ENCODE results near the gene CFAP157. TPM values are rescaled to one million over a fixed set of nuclear protein-coding genes. Genes with fewer than 3 reads are reported as not detected.

Gene CFAP157
- total RNA-seq (2.9 TPM), polyA plus RNA-seq (ENCODE audit: insufficient read depth, low read depth, low replicate concordance) (0.41 TPM)
- long read RNA-seq, donor 1: 0 reads
- long read RNA-seq, donor 2, partial matches to known transcripts: 9 of 21 reads
- long read RNA-seq, donor 2, other reads (novel, unspliced or antisense): 12 of 21 reads
- long read RNA-seq, donor 3: 0 reads
- long read RNA-seq, donor 4: 0 reads
- long read RNA-seq, donor 5: 0 reads
- long read RNA-seq, donor 6: 0 reads
- long read RNA-seq, donor 7, partial matches to known transcripts: 0 of 3 reads
- long read RNA-seq, donor 7, other reads (novel, unspliced or antisense): 3 of 3 reads
- long read RNA-seq, donor 8: 0 reads
- long read RNA-seq, donor 9: 0 reads
- long read RNA-seq, donor 10, partial matches to known transcripts: 9 of 38 reads
- long read RNA-seq, donor 10, other reads (novel, unspliced or antisense): 29 of 38 reads

- H3K36me3 ChIP-seq (ENCODE audit: control insufficient read depth in 2 of 3, insufficient read depth in 3 of 3, low read length in 3 of 3): no peaks in the 10 kb centered on the region
- no peak within 1 kb of the TSS for H3K4me3 ChIP-seq (ENCODE audit: low read length in 3 of 3)
- peak in 3 of 5 donors; percentile 51 to 60 (median 56) for DNase-seq
- H3K4me1 ChIP-seq (ENCODE audit: control insufficient read depth in 2 of 3, insufficient read depth in 2 of 3, low read depth in 1 of 3, low read length in 3 of 3): no peaks in the 10 kb centered on the region
- no peak for TF ChIP-seq CTCF (IDR thresholded peaks at IDR 0.05; ENCODE audit: borderline replicate concordance, extremely low read depth, insufficient read depth)
- no peaks in the 10 kb centered on the region for H3K9me3 ChIP-seq (ENCODE audit: control insufficient read depth in 2 of 3, insufficient read depth in 1 of 3, low read length in 3 of 3)
- no peak within 1 kb of the TSS for H3K27ac ChIP-seq (ENCODE audit: low read depth in 2 of 2, low read length in 2 of 2)
- intact Hi-C loops (cut with DNase I): no loop called here
- no peak for FAIRE-seq
- H3K27me3 ChIP-seq (ENCODE audit: control insufficient read depth, insufficient read depth, low read length): no peaks in the 10 kb centered on the region
- no peak within 1 kb of the TSS for H3K9ac ChIP-seq (ENCODE audit: low read length in 3 of 3)
Observed at GRCh38 chr9:127706836-127707241, at the start of gene CFAP157. CFAP157 (plus strand) TSS chr9:127706988; CDS start chr9:127707032, 44 bp downstream.

- H3K27ac ChIP-seq (ENCODE audit: low read depth in 2 of 2, low read length in 2 of 2): no peak overlapping the region
- DNase-seq (no peak), FAIRE-seq (no peak)
- TF ChIP-seq CTCF (IDR thresholded peaks at IDR 0.05; ENCODE audit: borderline replicate concordance, extremely low read depth, insufficient read depth): no peak
- H3K27me3 ChIP-seq (ENCODE audit: control insufficient read depth, insufficient read depth, low read length): no peaks in the 10 kb centered on the region
- H3K36me3 ChIP-seq (ENCODE audit: control insufficient read depth in 2 of 3, insufficient read depth in 3 of 3, low read length in 3 of 3): peaks cover 0 to 15% (median 6%) of the 10 kb centered on the region in 3 donors
- intact Hi-C loops (cut with DNase I): no loop called here
- H3K9me3 ChIP-seq (ENCODE audit: control insufficient read depth in 2 of 3, insufficient read depth in 1 of 3, low read length in 3 of 3): no peaks in the 10 kb centered on the region
- H3K4me1 ChIP-seq (ENCODE audit: control insufficient read depth in 2 of 3, insufficient read depth in 2 of 3, low read depth in 1 of 3, low read length in 3 of 3): no peaks in the 10 kb centered on the region
- no peak overlapping the region for H3K9ac ChIP-seq (ENCODE audit: low read length in 3 of 3)
- H3K4me3 ChIP-seq (ENCODE audit: low read length in 3 of 3): no peak overlapping the region
Observed at GRCh38 chr9:127658428-127658827, 48.4 kb upstream of the CFAP157 start.

GRCh38 chr9:127660886-127661741, 45.7 kb upstream of the CFAP157 start:
- intact Hi-C loops (cut with DNase I): no loop called here
- peaks cover 0 to 16% (median 13%) of the 10 kb centered on the region in 3 donors for H3K36me3 ChIP-seq (ENCODE audit: control insufficient read depth in 2 of 3, insufficient read depth in 3 of 3, low read length in 3 of 3)
- peaks cover 0 to 2% (median 0%) of the 10 kb centered on the region in 3 donors for H3K4me1 ChIP-seq (ENCODE audit: control insufficient read depth in 2 of 3, insufficient read depth in 2 of 3, low read depth in 1 of 3, low read length in 3 of 3)
- FAIRE-seq (no peak), DNase-seq (peak in 4 of 5 donors; percentile 55 to 76 (median 63))
- H3K27me3 ChIP-seq (ENCODE audit: control insufficient read depth, insufficient read depth, low read length): no peaks in the 10 kb centered on the region
- no peaks in the 10 kb centered on the region for H3K9me3 ChIP-seq (ENCODE audit: control insufficient read depth in 2 of 3, insufficient read depth in 1 of 3, low read length in 3 of 3)
- no peak overlapping the region for H3K27ac ChIP-seq (ENCODE audit: low read depth in 2 of 2, low read length in 2 of 2)
- H3K4me3 ChIP-seq (ENCODE audit: low read length in 3 of 3): no peak overlapping the region
- no peak overlapping the region for H3K9ac ChIP-seq (ENCODE audit: low read length in 3 of 3)
- no peak for TF ChIP-seq CTCF (IDR thresholded peaks at IDR 0.05; ENCODE audit: borderline replicate concordance, extremely low read depth, insufficient read depth)

All from kidney (tissue), 22 donors.